ENCODE results near the gene ALKBH4. TPM values are rescaled to one million over a fixed set of nuclear protein-coding genes. Genes with fewer than 3 reads are reported as not detected.
"Not testable (repeated sequence)": the region's sequence is repeated elsewhere in the genome, so short reads cannot be mapped to it uniquely, and the experiment has no call there.

The ALKBH4 gene
- total RNA-seq = 10 to 100 TPM; 10.7 to 40.5 (median 18.7) TPM

DNA sequence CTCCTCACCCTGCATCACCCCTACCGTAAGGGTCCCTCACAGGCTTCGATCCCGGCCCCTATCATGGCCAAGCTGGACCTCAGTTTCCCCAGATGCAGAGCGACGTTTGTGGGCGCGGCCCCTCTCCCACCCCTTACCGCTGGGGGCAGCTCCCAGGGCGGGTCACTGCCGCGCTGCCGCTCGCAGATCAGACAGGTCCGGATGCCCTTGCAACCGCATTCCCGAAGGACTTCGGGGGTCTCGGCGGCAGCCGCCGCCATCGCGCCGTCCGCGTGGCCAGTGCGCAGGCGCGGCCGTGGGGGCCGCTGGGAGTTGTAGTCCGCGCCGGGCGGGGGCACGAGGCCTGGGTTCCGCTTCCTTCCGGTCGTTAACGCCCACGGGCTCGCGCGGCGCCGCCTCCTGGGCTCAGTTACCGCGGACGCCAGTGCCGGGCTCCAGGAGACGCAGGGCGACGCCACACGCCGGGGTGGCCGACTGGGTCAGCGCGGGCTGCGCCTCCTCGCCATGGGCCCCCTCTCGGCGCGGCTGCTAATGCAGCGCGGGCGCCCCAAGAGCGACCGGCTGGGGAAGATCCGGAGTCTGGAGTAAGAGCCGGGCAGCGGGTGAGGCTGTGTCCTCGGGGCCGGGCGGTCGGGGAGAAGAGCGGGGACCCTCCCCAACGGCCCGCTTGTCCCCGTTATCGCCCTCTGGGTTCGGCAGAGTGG lies at the start of gene ALKBH4, which contains the start of gene LRWD1:
TSS of gene ALKBH4 (minus strand) at position 287 of the 704 bp plus-strand sequence. CDS start at position 260, 27 bp downstream.
TSS of gene LRWD1 (plus strand) at position 408 of the 704 bp plus-strand sequence. CDS start at position 505, 97 bp downstream.
- Histone ChIP-seq H3K4me1 (peaks cover 6 to 21% (median 14%) of the 10 kb centered on the region in 4 donors), H3K9me3 (no peaks in the 10 kb centered on the region), H3K4me3 (peak within 1 kb of the TSS; percentile 70 to 87 (median 76)), H3K27ac (peak within 1 kb of the TSS; percentile 51 to 80 (median 70)), H3K36me3 (peaks cover 0 to 17% (median 0%) of the 10 kb centered on the region in 3 donors), H3K27me3 (no peaks in the 10 kb centered on the region)
- peak; percentile 92 to 98 (median 97) for DNase-seq
- TF ChIP-seq POLR2A (IDR thresholded peaks at IDR 0.05) = peak; percentile 38 to 75
- TF ChIP-seq, protein P1, sequence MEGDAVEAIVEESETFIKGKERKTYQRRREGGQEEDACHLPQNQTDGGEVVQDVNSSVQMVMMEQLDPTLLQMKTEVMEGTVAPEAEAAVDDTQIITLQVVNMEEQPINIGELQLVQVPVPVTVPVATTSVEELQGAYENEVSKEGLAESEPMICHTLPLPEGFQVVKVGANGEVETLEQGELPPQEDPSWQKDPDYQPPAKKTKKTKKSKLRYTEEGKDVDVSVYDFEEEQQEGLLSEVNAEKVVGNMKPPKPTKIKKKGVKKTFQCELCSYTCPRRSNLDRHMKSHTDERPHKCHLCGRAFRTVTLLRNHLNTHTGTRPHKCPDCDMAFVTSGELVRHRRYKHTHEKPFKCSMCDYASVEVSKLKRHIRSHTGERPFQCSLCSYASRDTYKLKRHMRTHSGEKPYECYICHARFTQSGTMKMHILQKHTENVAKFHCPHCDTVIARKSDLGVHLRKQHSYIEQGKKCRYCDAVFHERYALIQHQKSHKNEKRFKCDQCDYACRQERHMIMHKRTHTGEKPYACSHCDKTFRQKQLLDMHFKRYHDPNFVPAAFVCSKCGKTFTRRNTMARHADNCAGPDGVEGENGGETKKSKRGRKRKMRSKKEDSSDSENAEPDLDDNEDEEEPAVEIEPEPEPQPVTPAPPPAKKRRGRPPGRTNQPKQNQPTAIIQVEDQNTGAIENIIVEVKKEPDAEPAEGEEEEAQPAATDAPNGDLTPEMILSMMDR (IDR thresholded peaks at IDR 0.05) = peak; percentile 2 to 42 (median 26)

GRCh38 chr7:102512642-102513221 lies 48.1 kb upstream of the ALKBH4 start:
- not testable (repeated sequence) for H3K27me3 ChIP-seq, H3K9me3 ChIP-seq, H3K4me1 ChIP-seq, H3K36me3 ChIP-seq
- peak in 1 of 3 donors; percentile 46 for DNase-seq
- H3K27ac ChIP-seq = peak overlapping the region in 3 of 4 donors; percentile 26 to 74 (median 57)
- peak overlapping the region in 1 of 4 donors; percentile 13 for H3K4me3 ChIP-seq

GRCh38 chr7:102511860-102512522 lies 47.3 kb upstream of the ALKBH4 start:
- H3K4me1 ChIP-seq, H3K27me3 ChIP-seq, H3K36me3 ChIP-seq, H3K9me3 ChIP-seq, H3K27ac ChIP-seq, DNase-seq, H3K4me3 ChIP-seq: not testable (repeated sequence)

DNA sequence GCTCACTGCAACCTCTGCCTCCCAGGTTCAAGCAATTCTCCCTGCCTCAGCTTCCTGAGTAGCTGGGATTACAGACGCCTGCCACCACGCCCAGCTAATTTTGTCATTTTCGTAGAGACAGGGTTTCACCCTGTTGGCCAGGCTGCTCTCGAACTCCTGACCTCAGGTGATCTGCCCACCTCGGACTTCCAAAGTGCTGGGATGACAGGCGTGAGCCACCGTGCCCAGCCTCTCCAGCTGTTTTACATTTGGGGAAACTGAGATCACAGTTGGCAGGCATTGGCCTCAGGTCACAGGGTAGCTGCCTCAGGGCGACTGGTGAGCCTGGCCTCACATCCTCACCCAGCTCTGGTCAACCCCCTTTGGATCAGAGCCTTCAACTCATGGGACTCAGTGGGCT lies 45.9 kb upstream of the ALKBH4 start:
- H3K4me1 ChIP-seq, DNase-seq, H3K27ac ChIP-seq, H3K27me3 ChIP-seq, H3K36me3 ChIP-seq, H3K4me3 ChIP-seq, H3K9me3 ChIP-seq: not testable (repeated sequence)

- DNase-seq = peak in 1 of 3 donors; percentile 9
- H3K27ac ChIP-seq, H3K9me3 ChIP-seq, H3K4me1 ChIP-seq, H3K27me3 ChIP-seq, H3K4me3 ChIP-seq, H3K36me3 ChIP-seq: not testable (repeated sequence)
Measured at GRCh38 chr7:102507410-102508088, 42.9 kb upstream of the ALKBH4 start.

GRCh38 chr7:102505298-102506185 lies 40.9 kb upstream of the ALKBH4 start:
- not testable (repeated sequence) for H3K27me3 ChIP-seq, H3K27ac ChIP-seq, H3K4me1 ChIP-seq, H3K9me3 ChIP-seq, H3K36me3 ChIP-seq, H3K4me3 ChIP-seq, DNase-seq

DNA sequence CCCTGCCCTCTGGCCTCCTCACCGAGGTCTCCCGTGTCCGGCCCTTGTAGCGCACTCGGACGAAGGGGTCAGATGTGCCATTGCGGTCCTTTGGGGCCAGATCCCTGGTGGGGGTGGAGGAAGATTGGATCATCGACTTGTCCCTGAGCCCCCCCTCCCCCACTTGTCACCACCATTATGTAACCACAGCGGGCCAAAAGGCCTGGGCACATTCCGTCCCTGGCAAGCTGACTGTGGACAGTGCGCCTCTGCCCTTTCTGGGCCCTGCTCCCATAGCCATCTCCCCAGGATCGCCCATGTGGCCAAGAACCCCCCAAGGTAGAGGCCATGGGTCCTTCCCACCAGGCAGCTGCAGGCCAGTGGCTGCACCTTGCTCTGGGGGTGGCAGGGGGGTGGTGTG lies 38.5 kb upstream of the ALKBH4 start:
- H3K4me3 ChIP-seq, H3K27ac ChIP-seq: not testable (repeated sequence)

GRCh38 chr7:102498321-102498720 lies 33.7 kb upstream of the ALKBH4 start:
- not testable (repeated sequence) for H3K4me1 ChIP-seq, H3K4me3 ChIP-seq, H3K36me3 ChIP-seq, H3K9me3 ChIP-seq, H3K27ac ChIP-seq, H3K27me3 ChIP-seq
- DNase-seq = peak in 1 of 3 donors; percentile 37

More for the DNA sequence above, 38.5 kb upstream of the ALKBH4 start:
- not testable (repeated sequence) for H3K36me3 ChIP-seq, H3K4me1 ChIP-seq, DNase-seq, H3K9me3 ChIP-seq, H3K27me3 ChIP-seq

DNA sequence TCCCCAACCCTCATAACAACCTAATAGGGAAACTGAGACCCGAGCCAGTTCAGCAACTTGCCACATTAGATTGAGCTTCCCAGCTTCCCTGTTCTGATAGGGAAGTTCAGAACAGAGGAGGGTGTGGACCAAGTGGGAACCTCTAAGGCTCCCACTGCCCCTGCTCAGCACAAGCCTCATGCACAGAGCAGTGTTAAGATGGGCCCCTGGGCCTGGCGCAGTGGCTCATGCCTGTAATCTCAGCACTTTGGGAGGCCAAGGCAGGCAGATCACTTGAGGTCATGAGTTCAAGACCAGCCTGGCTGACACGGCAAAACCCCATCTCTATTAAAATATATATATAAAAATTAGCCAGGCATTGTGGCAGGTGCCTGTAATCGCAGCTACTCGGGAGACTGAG lies 32.6 kb upstream of the ALKBH4 start:
- H3K4me3 ChIP-seq, H3K27me3 ChIP-seq, H3K9me3 ChIP-seq, H3K36me3 ChIP-seq, H3K27ac ChIP-seq, H3K4me1 ChIP-seq: not testable (repeated sequence)
- peak in 1 of 3 donors; percentile 33 for DNase-seq

- DNase-seq = peak in 1 of 3 donors; percentile 11
- H3K4me3 ChIP-seq, H3K27me3 ChIP-seq, H3K4me1 ChIP-seq, H3K9me3 ChIP-seq, H3K27ac ChIP-seq, H3K36me3 ChIP-seq: not testable (repeated sequence)
Measured at GRCh38 chr7:102496861-102497260, 32.2 kb upstream of the ALKBH4 start.

- not testable (repeated sequence) for H3K36me3 ChIP-seq, H3K4me1 ChIP-seq, H3K9me3 ChIP-seq, H3K27me3 ChIP-seq, H3K27ac ChIP-seq, DNase-seq, H3K4me3 ChIP-seq
Measured at GRCh38 chr7:102494473-102495149, 29.9 kb upstream of the ALKBH4 start.

- H3K4me3 ChIP-seq = peak overlapping the region in 2 of 4 donors; percentile 32 to 38
- not testable (repeated sequence) for H3K9me3 ChIP-seq, DNase-seq, H3K4me1 ChIP-seq, H3K36me3 ChIP-seq, H3K27me3 ChIP-seq
- peak overlapping the region in 2 of 4 donors; percentile 45 to 66 for H3K27ac ChIP-seq
Measured at GRCh38 chr7:102494026-102494425, 29.4 kb upstream of the ALKBH4 start.
